GM19035 (cell line): ENCODE results near the gene GRK5.

Experiments
- ATAC-seq: cut with Tn5 transposase; IDR thresholded peaks from one replicate; pipeline ENCODE4 v1.9.1; 2021; ENCODE audit not compliant: unreplicated experiment

Gene GRK5

GRCh38 chr10:119292968-119293760 is 85.8 kb downstream of the GRK5 start:
- no peak for ATAC-seq

GRCh38 chr10:119296703-119297102 is 89.3 kb downstream of the GRK5 start:
- no peak for ATAC-seq

GRCh38 chr10:119297207-119297968 is 90.0 kb downstream of the GRK5 start:
- ATAC-seq = no peak

- no peak for ATAC-seq
These were observed 91.4 kb downstream of the GRK5 start for GRCh38 chr10:119298810-119299209.

GRCh38 chr10:119299531-119299930 is 92.2 kb downstream of the GRK5 start:
- no peak for ATAC-seq

- no peak for ATAC-seq
These were observed 94.0 kb downstream of the GRK5 start for GRCh38 chr10:119301397-119301796.

GRCh38 chr10:119302172-119302571 is 94.8 kb downstream of the GRK5 start:
- ATAC-seq = no peak

- ATAC-seq = no peak
These were observed 95.4 kb downstream of the GRK5 start for GRCh38 chr10:119302591-119303253.

GRCh38 chr10:119303886-119304285 is 96.5 kb downstream of the GRK5 start:
- ATAC-seq = no peak

- ATAC-seq = no peak
These were observed 97.2 kb downstream of the GRK5 start for GRCh38 chr10:119304541-119304940.

- ATAC-seq = peak; percentile 56
These were observed 98.6 kb downstream of the GRK5 start for GRCh38 chr10:119305860-119306513.

- ATAC-seq = peak; percentile 73
These were observed 99.2 kb downstream of the GRK5 start for GRCh38 chr10:119306514-119306951.

- ATAC-seq = no peak
These were observed 99.6 kb downstream of the GRK5 start for GRCh38 chr10:119306986-119307392.

GRCh38 chr10:119308089-119308488 is 100.7 kb downstream of the GRK5 start:
- no peak for ATAC-seq

GRCh38 chr10:119308551-119309422 is 101.4 kb downstream of the GRK5 start:
- no peak for ATAC-seq

GRCh38 chr10:119309423-119309770 is 102.0 kb downstream of the GRK5 start:
- ATAC-seq = peak; percentile 27

GRCh38 chr10:119310806-119311205 is 103.4 kb downstream of the GRK5 start:
- no peak for ATAC-seq

GRCh38 chr10:119312241-119312640 is 104.9 kb downstream of the GRK5 start:
- no peak for ATAC-seq

GRCh38 chr10:119313024-119313423 is 105.7 kb downstream of the GRK5 start:
- no peak for ATAC-seq

GRCh38 chr10:119313644-119314043 is 106.3 kb downstream of the GRK5 start:
- peak; percentile 60 for ATAC-seq
